Measurements from ENCODE around the gene KCNJ12.
"Not testable (repeated sequence)": the region's sequence is repeated elsewhere in the genome, so short reads cannot be mapped to it uniquely, and the experiment has no call there.

The KCNJ12 gene

DNA sequence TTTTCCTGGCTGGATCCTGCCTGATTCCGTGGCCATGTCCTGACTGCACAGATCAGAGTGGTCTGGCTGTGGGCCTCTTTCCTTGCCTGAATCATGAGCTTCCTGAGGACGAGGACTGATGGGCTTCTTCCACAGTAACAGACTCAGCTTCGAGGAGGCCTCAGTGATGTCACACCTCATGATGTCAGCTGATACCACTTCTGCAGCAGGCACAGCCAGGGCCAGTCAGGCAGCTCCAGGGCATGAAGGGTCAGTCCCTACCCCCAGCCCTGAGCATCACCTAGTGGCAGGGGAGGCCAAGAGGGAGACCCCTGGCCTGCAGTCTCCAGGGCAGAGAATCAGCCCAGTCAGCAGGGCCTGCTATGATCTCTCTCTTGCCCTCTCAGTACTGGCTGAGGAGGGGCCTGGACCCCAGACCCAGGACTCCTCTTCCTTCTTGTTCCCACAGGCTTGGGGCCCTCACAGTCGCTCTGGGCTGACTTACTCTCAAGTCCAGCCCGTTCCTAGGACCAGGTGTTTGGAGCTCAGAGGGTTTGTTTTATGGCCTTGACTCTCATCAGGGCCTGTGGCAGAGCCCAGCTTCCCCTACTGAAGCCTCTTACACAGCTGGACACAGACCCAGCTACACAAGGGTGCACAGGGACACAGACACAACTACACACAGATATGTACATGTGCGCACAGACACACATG, 26.7 kb upstream of the KCNJ12 start:
- DNase-seq (ENCODE audit: low read depth), result not testable (repeated sequence)

GRCh38 chr17:21350495-21350894, 25.7 kb upstream of the KCNJ12 start:
- DNase-seq (ENCODE audit: low read depth), result not testable (repeated sequence)

GRCh38 chr17:21351366-21352065, 24.6 kb upstream of the KCNJ12 start:
- DNase-seq (ENCODE audit: low read depth), result no peak

DNA sequence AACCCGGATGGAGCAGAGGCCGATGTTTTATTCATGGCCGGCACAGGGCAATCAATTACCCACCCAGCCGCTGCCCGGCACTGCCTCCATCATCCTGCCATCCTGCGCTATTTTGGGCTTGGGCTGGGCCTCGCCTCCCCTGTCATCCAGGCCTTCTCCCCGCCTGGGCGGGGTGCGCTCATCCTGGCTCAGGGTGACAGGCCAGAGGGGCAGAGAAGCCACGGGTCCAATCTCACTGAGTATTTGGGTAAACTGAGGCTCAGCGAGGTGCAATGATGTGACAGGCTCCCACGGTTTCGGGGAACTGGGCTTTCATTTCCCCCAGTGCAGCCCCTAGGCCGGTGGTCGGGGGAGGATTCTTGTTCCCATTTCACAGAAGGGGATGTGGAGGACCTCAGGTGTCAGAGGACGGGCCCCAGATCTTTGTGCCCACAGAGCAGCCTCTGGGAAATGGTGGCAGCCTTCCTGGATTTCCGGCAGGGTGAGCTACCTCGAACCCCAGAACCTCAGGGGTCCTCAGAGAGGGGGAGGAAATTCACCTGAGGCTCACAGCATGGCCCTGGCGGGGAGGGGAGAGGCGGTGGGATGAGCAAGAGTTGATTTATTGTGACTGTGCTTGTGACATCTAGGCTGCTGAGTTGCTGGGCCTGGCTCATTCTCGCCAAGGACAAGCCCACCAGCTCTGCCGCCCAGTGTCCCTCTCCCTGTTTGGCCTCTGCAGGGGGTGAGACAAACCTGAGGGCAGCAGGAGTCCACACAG, 23.8 kb upstream of the KCNJ12 start:
- DNase-seq (ENCODE audit: low read depth), result no peak

- DNase-seq (ENCODE audit: low read depth), result no peak
Observed at GRCh38 chr17:21352981-21353265, 23.2 kb upstream of the KCNJ12 start.

- DNase-seq (ENCODE audit: low read depth), result no peak
Observed at GRCh38 chr17:21353326-21354010, 22.7 kb upstream of the KCNJ12 start.

DNA sequence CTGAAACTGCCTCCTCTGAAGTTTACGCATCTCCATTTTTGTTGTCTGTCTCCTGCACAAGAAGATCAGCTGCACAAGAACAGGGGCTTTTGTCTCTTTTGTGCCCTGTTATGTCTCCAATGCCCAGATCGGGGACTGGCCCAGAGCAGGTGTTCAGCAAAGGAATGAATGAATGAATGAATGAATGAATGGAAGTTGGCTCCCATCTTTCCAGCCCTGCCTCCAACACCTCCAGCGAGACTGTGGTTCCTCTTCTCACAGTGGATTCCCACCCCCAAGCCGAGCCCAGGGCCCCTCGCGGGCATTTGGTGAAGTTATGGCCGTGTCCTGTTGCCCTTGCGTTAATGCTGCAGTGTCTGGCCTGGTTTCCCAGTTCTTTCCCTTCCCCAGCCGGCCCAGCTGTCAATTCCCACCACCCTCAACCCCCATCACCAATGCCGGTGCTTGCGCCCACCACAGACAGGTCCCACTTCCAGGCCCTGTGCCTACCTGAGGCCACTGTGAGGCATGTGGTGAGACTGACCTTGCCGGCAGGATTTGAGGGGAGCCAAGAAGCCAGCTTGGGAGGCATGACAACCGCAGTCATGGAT, 21.3 kb upstream of the KCNJ12 start:
- DNase-seq (ENCODE audit: low read depth), result no peak

DNA sequence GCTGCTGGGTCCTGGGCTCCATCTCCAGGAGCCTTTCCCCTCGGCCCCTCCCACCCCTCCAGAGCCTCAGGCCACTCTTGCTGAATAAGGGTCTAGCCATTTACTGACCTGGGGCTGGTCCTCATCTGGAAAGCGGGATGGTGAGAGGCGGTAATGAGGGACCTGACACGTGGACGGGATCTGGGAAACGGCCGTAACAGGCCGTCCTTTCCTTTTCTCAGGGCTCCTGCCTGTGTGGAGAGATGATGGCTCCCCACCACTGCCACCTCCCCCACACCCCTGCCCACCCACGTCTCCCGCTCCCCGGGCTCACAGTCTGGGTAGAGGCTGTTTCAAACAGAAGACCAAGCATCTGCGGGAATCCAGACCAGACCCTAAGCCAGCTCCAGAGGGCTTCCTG, 20.6 kb upstream of the KCNJ12 start:
- no peak for DNase-seq (ENCODE audit: low read depth)

GRCh38 chr17:21356537-21357127, 19.5 kb upstream of the KCNJ12 start:
- no peak for DNase-seq (ENCODE audit: low read depth)

DNA sequence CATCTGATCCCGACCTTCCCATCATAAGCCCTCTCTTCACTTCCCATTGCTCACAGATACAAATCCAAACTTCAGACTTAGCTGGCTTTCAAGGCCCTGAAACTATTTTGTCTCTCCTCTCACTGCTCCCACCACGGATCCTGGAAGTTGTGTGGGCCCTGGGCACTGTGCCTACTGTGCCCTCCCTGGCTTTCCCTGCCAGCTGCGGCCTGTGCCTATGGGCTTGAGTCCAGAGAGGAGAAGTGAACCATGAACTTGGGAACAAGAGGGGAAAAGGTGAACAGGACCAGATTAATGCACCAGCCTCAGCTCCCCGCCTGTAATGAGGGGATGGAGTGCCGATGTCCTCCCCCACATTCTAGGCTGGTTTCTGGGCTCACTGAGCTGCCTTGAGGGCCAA, 18.9 kb upstream of the KCNJ12 start:
- no peak for DNase-seq (ENCODE audit: low read depth)

GRCh38 chr17:21357696-21358656, 18.2 kb upstream of the KCNJ12 start:
- DNase-seq (ENCODE audit: low read depth), result no peak

DNA sequence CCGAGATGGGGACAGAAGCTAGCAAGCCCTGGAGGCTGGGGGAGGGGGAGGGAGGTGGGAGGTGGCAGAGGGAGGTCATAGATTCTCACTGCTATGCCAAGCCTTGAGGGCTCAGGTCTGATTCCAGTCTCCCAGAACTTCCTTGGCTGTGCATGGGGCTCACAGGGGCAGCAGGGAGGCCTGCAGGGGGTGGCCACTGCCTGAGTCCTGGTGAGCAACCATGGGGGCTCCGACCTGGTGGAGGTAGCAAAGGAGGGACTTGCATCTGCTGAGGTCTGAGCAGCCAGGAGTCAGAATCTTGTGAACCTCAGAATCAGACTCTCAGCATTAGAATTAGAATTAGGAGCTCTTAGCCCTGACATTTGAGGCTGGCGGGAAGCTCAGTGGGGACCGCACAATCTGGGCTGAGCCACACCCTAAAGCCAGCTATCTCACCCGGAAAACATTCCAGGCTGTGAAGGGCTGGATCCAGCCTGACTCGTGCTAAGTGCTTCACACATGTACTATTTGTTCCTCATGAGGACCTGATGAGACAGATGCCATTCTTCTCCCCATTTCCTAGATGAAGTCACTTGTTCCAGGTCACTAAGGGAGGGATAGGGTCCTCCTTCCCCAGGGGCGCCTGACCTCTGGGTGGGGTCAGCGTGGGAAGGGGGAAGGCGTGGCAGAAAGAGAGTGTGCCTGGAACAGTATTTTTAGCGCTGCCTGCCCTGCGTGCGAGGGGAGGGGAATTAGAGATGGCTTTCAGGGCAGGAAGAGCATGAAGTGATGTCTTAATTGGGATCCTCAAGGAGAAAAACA, 17.3 kb upstream of the KCNJ12 start:
- DNase-seq (ENCODE audit: low read depth), result no peak

DNA sequence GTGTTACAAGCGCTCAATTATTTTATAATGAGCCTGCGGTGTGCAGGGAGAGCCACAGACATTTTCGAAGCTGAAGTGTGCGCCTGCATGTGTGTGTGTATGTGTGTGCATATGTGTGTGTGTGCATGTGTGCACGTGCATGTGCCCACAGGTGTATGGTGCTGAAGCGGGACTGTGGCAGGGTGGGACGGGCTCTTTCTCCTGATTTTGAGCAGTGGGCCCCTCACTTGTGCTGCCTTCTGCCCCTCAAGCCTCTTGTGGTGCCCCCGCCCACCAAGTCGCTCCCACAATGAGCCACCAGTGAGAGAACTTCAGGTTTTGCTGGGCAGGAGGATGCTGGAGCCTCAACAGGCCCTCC, 16.7 kb upstream of the KCNJ12 start:
- DNase-seq (ENCODE audit: low read depth), result no peak

GRCh38 chr17:21360048-21360447, 16.1 kb upstream of the KCNJ12 start:
- DNase-seq (ENCODE audit: low read depth), result no peak

- DNase-seq (ENCODE audit: low read depth), result no peak
Observed at GRCh38 chr17:21361020-21361809, 14.9 kb upstream of the KCNJ12 start.

- DNase-seq (ENCODE audit: low read depth), result no peak
Observed at GRCh38 chr17:21362331-21362931, 13.7 kb upstream of the KCNJ12 start.

DNA sequence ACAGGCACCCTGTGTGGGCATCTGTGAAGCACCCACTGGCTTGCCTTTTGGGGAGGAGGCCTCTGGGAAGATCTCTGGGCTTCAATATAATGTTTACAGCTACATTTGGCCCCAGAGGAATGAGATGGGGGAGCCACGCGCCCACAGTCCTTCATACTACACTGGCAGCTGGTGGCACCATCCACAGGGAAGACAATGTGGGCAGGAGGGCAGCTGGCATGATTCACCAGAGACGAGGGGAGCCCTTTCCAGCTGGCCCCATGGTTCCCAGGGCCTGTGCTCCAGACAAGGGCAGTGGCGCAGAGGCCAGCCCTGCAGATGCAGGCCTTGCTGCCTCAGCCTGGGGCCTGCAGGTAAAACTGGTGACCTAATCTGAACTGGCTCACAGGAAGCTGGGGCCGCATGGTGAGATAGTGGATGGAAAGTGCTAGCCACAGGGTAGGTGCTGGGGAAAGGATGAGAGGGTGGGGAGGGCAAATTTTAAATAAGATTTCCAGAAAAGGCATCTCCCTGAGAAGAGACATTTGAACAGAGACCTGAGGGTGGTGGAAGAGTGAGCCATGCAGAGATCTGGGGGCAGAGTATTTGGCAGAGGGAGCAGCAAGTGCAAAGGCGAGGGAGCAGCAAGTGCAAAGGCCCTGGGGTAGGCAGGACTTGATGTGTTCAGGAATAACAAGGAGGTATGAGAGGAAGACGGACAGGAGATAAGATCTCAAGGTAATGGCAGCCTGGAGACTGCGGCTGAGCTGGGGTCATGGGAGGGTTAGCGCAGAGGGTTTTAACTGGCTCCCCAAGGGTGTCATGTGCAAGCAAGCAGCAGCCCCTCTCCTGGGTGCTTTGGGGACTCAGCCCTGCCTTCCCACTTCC, 12.1 kb upstream of the KCNJ12 start:
- DNase-seq (ENCODE audit: low read depth), result no peak

GRCh38 chr17:21365016-21365415, 11.1 kb upstream of the KCNJ12 start:
- no peak for DNase-seq (ENCODE audit: low read depth)
